Dermis blood vessel endothelial cell (primary cell): ENCODE results near the gene CLASP1. TPM values are rescaled to one million over a fixed set of nuclear protein-coding genes. Genes with fewer than 3 reads are reported as not detected.
"Not testable (repeated sequence)": the region's sequence is repeated elsewhere in the genome, so short reads cannot be mapped to it uniquely, and the experiment has no call there.

Experiments
- DNase-seq: peaks from one replicate; pipeline ENCODE4 v3.0.0; 2010
- total RNA-seq: library from RNA; depleted of rRNA; stranded (reverse); fragments of >200 nt; gene quantifications from 2 replicates; pipeline ENCODE4 v1.2.3, GENCODE V29; 2014

CLASP1 gene
- total RNA-seq, 1 donor from 2014 or later, result 51.9 TPM

DNA sequence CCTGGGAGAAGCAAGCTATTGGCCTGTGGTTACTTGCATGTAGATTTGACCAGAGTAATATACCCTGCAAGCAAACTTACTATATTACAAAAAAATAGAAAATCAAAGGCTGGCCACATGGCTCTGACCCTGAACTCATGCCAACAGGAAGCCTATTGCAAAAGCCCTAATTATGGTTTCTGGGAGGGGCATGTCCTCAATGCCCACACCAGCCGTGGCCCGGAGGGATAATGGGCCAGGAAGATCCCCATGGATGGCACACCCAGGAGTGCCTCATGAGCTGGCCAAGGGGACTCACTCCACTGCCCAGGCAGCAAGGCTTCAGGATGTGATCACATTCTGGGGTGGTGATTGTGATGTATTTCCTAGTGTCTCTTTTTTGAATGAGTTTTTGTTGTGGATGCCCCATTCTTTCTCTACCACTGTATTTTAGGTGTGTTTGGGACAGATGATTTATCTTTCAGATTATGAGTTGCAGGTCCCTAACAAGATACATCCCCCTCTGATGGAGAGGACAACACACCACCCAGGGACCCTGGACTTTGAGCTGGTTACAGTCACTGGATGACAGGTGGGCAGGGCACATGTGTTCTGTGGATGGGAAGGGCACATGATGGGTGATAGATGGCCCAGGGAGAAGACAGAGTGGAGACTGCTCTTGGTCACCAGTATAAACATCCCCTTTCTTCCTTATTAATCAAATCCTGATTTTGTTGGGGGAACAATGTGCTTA, 345.6 kb downstream of the CLASP1 start:
- no peak for DNase-seq

DNA sequence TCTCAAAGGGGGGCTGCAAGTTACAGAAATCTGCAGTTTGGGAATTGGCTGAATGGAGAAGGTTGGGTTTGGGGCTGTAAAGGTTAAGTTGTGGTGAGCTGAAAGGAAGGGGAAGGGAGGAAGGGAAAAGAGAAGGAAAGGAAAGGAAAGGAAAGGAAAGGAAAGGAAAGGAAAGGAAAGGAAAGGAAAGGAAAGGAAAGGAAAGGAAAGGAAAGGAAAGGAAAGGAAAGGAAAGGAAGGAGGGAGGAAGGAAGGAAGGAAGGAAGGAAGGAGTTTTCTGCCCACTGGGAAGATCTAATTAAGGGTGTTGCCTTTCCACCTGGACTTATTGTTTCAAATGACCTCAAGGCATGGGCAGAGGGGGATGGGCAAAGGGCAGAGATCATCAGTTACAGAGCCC, 348.1 kb downstream of the CLASP1 start:
- DNase-seq, result not testable (repeated sequence)

DNA sequence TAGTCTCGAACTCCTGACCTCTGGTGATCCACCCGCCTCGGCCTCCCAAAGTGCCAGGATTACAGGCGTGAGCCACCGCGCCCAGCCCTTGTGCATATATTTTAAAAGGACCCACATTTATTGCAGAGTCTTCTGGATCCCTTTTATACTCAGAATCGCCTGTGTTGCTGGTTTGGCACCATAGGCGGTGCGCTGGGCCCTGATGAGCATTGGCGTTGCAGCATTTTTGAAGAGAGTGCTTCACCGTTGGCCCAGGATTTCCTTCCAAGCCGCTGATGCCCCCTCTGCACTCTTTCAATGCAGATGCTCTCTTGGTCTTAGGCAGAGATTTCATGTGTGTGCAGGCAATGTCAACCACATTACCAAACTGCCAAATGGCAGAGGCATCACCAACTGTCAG, 350.8 kb downstream of the CLASP1 start:
- no peak for DNase-seq

DNA sequence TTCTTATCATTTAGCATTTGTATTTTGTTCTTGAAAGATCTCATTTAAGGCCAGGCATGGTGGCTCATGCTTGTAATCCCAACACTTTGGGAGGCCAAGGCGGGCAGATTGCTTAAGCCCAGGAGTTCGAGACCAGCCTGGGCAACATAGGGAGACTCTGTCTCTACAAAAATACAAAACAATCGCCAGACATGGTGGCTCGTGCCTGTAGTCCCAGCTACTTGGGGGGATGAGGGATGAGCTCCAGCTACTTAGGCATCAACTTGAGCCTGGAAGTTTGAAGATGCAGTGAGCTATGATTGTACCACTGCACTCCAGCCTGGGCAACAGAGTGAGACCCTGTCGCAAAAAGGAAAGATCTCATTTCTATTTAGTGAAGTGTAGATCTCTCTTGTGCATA, 351.4 kb downstream of the CLASP1 start:
- not testable (repeated sequence) for DNase-seq

DNA sequence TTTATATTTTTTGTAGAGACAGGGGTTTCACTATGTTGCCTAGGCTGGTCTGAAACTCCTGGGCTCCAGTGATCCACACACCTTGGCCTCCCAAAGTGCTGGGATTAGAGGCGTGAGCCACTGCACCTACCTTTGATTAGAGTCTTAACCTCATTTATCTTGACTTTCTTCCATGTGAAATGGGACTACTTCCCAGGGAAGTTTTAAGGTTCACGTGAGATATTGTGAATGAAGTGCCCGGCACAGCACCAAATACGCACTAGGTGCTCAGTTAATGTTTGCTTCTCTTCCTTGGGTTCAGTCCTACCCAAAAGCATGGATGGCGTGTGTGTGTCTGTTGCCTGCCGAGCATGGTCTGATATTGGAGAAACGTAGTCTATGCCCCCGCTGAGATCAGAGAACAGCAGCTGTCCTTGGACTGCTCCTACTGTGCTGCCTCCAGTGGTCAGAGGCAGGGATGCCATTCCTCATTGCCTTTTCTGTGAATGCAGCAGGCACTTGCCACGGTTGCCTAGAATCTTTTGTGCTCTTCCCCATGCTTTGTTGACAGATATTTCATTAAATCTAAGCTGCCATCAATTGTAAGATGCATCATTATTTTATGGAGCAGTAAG, 351.9 kb downstream of the CLASP1 start:
- DNase-seq, result peak; percentile 49

DNA sequence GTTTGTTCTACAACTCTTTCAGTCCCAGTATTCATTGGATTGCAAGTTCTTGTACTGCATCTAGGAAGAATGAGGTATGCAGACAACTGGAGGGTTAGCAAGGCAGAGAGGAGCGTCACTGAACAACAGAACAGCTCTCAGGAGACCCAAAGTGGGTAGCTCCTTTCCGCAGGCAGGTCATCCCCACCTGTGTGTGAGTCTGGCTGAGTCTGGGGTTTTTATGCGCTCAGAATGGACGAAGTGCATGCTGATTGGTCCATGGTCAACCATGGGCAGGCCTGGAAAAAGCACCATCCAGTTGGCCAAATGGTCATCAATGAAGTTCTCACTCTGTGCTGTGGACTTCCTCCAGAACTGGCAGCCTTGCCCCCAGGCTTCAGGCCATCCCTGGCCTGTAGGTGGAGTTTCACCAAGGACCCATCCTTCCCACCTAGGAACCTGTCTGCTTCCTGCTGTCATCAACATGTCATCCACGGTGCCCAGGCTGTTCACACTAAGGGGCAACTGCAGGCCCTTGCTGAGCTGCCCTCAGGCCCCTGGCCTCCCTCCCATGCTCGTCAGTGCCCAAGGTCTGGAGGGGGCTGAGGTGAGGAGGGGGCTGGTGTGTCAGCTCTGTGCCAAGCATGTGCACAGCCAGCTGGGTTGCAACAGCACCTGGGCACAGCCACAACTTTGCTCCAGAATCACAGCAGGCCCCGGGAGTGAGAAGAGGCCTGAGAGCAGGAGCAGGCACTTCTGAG, 353.2 kb downstream of the CLASP1 start:
- no peak for DNase-seq

DNA sequence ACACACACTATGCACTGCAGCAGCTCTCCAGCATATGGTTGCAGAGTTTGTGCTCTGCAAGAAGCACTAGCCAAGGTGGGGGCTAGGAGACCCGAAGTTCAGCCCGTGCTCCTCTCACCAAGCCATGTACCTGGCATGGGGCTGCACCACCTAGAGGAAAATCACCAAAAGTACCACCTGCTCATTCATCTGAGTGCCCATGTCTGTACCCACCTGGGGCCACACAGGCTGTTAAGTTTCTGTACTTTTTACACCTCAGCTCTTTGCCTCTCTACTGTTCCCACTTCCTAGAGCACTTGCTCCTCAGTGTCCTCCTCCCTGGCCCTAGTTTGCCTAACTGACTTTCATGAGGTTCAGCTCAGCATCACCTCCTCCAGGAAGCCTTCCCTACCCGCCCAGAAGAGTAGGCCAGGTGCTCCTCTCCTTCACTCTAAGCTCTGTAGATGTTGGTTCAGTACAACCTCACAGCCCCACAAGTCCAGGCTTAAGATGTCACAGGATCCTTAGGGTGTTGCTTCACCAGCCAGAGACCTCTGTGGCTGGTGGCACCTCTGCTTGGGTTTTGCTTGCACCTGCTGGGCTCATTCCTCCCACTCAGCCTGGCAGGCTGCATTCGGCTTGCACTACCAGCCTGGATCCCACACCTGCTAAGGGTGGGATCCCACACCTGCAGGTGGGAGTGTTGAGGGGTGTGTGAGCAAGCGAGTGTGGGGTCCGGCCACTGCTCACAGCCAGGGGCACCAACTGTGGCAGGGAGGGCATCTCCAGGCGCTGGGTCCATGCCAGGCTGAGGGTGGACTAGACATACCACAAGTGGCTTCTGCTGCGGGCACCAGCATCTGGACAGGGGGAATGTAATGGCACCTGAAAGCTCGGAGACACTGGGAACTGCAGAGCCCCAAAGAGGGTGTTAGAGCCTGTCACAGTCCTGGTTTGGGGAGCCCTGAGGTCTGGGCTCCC, 354.1 kb downstream of the CLASP1 start:
- no peak for DNase-seq

DNA sequence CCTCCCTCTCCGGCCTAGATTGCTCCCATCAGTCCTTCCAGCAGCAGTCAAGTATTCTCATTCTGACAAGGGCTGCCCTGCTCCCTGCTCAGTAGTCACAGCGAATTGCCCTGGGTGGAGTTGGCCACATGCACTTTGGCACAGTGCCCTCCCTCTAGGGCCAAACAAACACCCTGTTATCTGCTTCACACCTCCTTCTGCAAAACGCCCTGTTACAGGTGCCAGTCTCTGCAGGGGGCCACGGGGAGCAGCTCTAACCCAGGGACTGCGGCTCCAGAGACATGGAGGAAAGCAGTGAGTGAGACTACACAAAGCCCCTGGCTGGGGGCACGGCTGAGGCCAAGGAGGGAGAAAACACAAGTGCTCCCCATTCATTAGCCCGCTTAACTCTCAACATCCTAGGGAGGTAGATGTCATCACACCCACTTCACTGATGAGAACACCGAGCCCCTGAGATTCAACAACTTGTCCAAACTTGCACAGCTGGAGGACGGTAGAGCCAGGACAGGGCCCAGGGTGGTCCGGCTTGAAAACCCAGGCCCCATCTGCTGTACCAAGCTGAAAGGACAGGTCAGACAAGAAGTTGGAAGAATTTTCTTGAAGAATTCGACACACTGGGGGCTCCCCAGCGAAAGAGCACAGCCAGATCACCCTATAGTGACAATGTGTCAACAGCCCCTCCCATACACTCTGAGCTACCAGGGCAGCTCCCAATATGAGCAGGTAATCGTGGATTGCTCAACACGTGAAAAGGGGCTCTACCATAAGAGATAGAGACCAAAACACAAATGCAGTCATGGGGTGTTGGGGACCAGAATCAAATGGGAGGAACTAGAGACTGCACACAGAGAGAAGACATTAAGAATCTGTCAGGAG, 355.6 kb downstream of the CLASP1 start:
- DNase-seq, result no peak

DNA sequence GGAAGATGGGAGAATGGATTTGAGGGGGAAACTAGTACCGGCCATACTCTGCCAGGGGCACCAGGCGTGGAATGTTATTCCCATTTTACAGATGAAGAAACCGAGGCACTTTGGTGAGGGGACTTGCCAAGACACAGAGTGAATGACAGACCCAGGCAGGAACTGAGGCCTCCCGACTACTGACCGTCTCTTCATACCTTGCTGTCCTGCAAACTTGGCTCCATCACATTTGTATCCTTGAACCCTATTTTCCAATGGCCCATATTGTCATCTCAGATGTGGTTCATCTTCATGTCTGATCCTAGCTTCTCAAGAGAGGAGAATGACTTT, 358.0 kb downstream of the CLASP1 start:
- no peak for DNase-seq

DNA sequence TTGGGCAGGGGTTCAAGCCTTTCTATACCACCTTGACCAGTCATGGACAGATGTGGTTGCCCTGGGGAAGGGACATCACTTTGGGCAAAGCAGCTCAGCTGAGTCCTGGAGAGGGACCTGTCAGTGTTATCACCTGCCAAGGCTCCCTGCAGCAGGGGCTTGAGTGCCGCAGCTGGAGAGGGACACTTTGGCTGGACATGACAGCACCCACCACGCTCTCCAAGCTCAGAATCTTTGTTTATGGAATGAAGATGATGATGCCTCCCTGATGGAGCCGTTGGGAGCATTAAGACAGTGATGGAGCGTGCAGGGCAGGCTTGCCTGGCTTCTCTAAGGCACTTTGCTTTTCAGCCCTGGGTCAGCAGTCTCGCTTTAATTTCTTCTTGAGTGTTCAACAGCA, 360.0 kb downstream of the CLASP1 start:
- no peak for DNase-seq

DNA sequence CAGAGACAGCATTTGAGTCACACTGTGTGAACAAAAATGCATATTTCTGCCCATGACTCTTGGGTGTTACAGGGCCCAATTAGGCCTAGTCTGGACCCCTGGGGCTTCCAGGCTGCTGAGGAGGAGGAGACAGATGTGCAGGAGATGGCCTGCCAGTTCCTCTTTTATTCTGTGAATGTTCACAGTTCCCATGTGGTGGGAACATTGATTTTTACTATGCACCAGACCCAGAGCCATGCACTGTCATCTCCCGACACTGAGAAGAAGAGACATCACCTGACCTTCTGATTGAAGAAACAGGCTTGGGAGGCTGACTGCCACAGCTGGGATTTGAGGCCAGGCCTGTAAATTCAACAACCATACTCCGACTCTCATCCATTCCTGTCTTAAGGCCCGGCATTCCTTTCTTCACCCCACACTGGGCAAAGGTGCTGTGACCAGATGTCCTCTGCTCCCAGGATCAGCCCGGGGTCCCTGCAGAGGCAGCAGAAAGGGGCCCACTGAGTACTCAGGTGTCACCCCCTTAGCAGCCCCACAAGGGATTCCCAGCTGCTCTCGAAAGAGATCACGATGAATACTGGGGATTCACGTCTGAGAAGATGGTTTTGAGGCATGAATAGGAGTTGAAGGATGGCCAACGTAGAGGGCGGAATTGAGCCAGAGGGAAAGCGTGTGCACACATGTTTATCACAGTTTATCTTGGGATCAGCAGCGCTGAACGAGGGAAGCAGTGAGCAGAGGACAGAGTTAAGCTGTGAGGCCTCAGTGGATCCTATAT, 360.6 kb downstream of the CLASP1 start:
- no peak for DNase-seq

DNA sequence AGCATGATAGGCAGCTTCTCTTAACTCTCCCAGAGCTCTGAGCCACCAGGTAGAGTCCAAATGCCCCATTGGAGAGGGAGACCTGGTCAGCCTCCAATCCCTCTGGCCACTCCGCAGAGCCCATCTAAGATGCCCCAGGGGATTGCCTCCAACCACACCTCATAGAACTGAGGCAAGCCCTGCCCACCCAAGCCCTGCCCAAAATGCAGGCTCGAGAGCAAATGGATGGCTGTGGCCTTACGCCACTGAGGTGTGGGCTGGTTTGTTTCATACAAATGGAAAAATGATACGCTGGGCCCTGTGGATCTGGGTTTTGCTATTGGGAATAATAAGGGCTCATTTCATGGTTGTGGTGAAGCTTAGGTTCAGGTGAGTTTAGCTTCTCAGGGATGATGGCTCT, 361.3 kb downstream of the CLASP1 start:
- DNase-seq, result no peak

Other genes starting within 250 kb of the CLASP1 start
- under 0.01 TPM in 1 of 2 replicates, not detected in the other for gene RNU4ATAC, start 118.6 kb downstream of the CLASP1 start, total RNA-seq
- gene NIFK, start 87.4 kb upstream of the CLASP1 start, total RNA-seq, result 45.1 and 75.9 TPM in 2 replicates
- 105 and 115 TPM in 2 replicates for gene TSN, start 106.2 kb upstream of the CLASP1 start, total RNA-seq